Activated T-helper 1 cell treated with anti-CD3 and anti-CD28 coated beads, Interleukin-12 subunit alpha, Interleukin-12 subunit beta, Interleukin-2, Interleukin-4 antibody, amounts not matched to agents 30 ng/mL and 10 ng/mL and 1 ng/mL, durations not matched to agents 14 hours and 24 hours and 36 hours (primary cell): ENCODE measurements around the gene GALNT7. TPM values are rescaled to one million over a fixed set of nuclear protein-coding genes. Genes with fewer than 3 reads are reported as not detected.
"Not testable (repeated sequence)": the region's sequence is repeated elsewhere in the genome, so short reads cannot be mapped to it uniquely, and the experiment has no call there.

Experiments used
- DNase-seq: peaks from one replicate; pipeline ENCODE4 v3.0.0; 2021; ENCODE audit warnings: low spot score
- H3K27ac Mint-ChIP-seq: one replicate; pipeline ENCODE4 v1.8.0; 2021; ENCODE audit warnings: mild to moderate bottlenecking, mixed read lengths
- H3K27me3 Mint-ChIP-seq: one replicate; pipeline ENCODE4 v1.8.0; 2022; ENCODE audit warnings: mild to moderate bottlenecking, moderate library complexity, mixed read lengths; ENCODE audit not compliant: insufficient read depth
- H3K36me3 Mint-ChIP-seq: one replicate; pipeline ENCODE4 v1.8.0; 2021; ENCODE audit warnings: low read depth, mixed read lengths
- H3K4me1 Mint-ChIP-seq: one replicate; pipeline ENCODE4 v1.8.0; 2021; ENCODE audit warnings: low read depth, mixed read lengths
- H3K4me3 Mint-ChIP-seq: one replicate; pipeline ENCODE4 v1.8.0; 2021; ENCODE audit warnings: mild to moderate bottlenecking, moderate library complexity, mixed read lengths
- H3K9me3 Mint-ChIP-seq: one replicate; pipeline ENCODE4 v1.8.0; 2021; ENCODE audit warnings: mixed read lengths
- intact Hi-C: fragments of 100-400 bp; cut with micrococcal nuclease; formaldehyde crosslinking; loops from one replicate; pipeline ENCODE4 v1.15.1; 2024
- total RNA-seq: library from RNA; stranded (reverse); gene quantifications from 2 replicates; pipeline ENCODE4 v1.2.3, GENCODE V29; 2022

The GALNT7 gene
- total RNA-seq, 1 donor from 2014 or later: 30.5 TPM

- DNase-seq: no peak
- no peaks in the 10 kb centered on the region for H3K27me3 Mint-ChIP-seq
- peaks cover 8% of the 10 kb centered on the region for H3K4me1 Mint-ChIP-seq
- peaks cover 2% of the 10 kb centered on the region for H3K36me3 Mint-ChIP-seq
- no peaks in the 10 kb centered on the region for H3K9me3 Mint-ChIP-seq
- intact Hi-C loops: no loop called here
- H3K4me3 Mint-ChIP-seq: no peak overlapping the region
- no peak overlapping the region for H3K27ac Mint-ChIP-seq
Observed at GRCh38 chr4:173212379-173212778, 43.8 kb downstream of the GALNT7 start.

- no peak for DNase-seq
- H3K4me3 Mint-ChIP-seq: no peak overlapping the region
- H3K27me3 Mint-ChIP-seq: no peaks in the 10 kb centered on the region
- H3K4me1 Mint-ChIP-seq: peaks cover 16% of the 10 kb centered on the region
- no peaks in the 10 kb centered on the region for H3K9me3 Mint-ChIP-seq
- H3K27ac Mint-ChIP-seq: no peak overlapping the region
- intact Hi-C loops: no loop called here
- peaks cover 2% of the 10 kb centered on the region for H3K36me3 Mint-ChIP-seq
Observed at GRCh38 chr4:173213296-173213695, 44.7 kb downstream of the GALNT7 start.

- H3K9me3 Mint-ChIP-seq: no peaks in the 10 kb centered on the region
Observed at GRCh38 chr4:173214231-173214630, 45.6 kb downstream of the GALNT7 start.

GRCh38 chr4:173214661-173215060 lies 46.0 kb downstream of the GALNT7 start:
- H3K4me1 Mint-ChIP-seq: peaks cover 21% of the 10 kb centered on the region
- H3K36me3 Mint-ChIP-seq: peaks cover 2% of the 10 kb centered on the region
- DNase-seq: no peak
- no peak overlapping the region for H3K27ac Mint-ChIP-seq
- H3K4me3 Mint-ChIP-seq: no peak overlapping the region
- intact Hi-C loops: no loop called here
- no peaks in the 10 kb centered on the region for H3K27me3 Mint-ChIP-seq
- peaks cover under 1% of the 10 kb centered on the region for H3K9me3 Mint-ChIP-seq

More at GRCh38 chr4:173214231-173214630, 45.6 kb downstream of the GALNT7 start:
- Mint-ChIP-seq H3K27me3 (no peaks in the 10 kb centered on the region), H3K4me3 (no peak overlapping the region), H3K36me3 (peaks cover 2% of the 10 kb centered on the region), H3K27ac (no peak overlapping the region), H3K4me1 (peaks cover 20% of the 10 kb centered on the region)
- no peak for DNase-seq
- intact Hi-C loops: no loop called here

- Mint-ChIP-seq H3K27ac (no peak overlapping the region), H3K27me3 (peaks cover 1% of the 10 kb centered on the region), H3K36me3 (peaks cover 2% of the 10 kb centered on the region), H3K4me3 (no peak overlapping the region), H3K4me1 (peaks cover 14% of the 10 kb centered on the region), H3K9me3 (peaks cover 5% of the 10 kb centered on the region)
- no peak for DNase-seq
- intact Hi-C loops: no loop called here
Observed at GRCh38 chr4:173217075-173217474, 48.5 kb downstream of the GALNT7 start.

- peaks cover 1% of the 10 kb centered on the region for H3K27me3 Mint-ChIP-seq
- DNase-seq: no peak
- intact Hi-C loops: no loop called here
- peaks cover 14% of the 10 kb centered on the region for H3K4me1 Mint-ChIP-seq
- no peak overlapping the region for H3K27ac Mint-ChIP-seq
- H3K4me3 Mint-ChIP-seq: no peak overlapping the region
- peaks cover 2% of the 10 kb centered on the region for H3K36me3 Mint-ChIP-seq
- H3K9me3 Mint-ChIP-seq: peaks cover 5% of the 10 kb centered on the region
Observed at GRCh38 chr4:173217727-173218126, 49.1 kb downstream of the GALNT7 start.

- peaks cover 5% of the 10 kb centered on the region for H3K9me3 Mint-ChIP-seq
- peaks cover 1% of the 10 kb centered on the region for H3K27me3 Mint-ChIP-seq
- H3K4me3 Mint-ChIP-seq: no peak overlapping the region
- peaks cover 14% of the 10 kb centered on the region for H3K4me1 Mint-ChIP-seq
- no peak for DNase-seq
- H3K27ac Mint-ChIP-seq: no peak overlapping the region
- peaks cover 2% of the 10 kb centered on the region for H3K36me3 Mint-ChIP-seq
- intact Hi-C loops: no loop called here
Observed at GRCh38 chr4:173218411-173219125, 50.0 kb downstream of the GALNT7 start.

- H3K27ac Mint-ChIP-seq, DNase-seq, H3K4me3 Mint-ChIP-seq, intact Hi-C loops, H3K27me3 Mint-ChIP-seq, H3K9me3 Mint-ChIP-seq, H3K36me3 Mint-ChIP-seq: not testable (repeated sequence)
- H3K4me1 Mint-ChIP-seq: peaks cover 14% of the 10 kb centered on the region
Observed at GRCh38 chr4:173219126-173219437, 50.5 kb downstream of the GALNT7 start.

GRCh38 chr4:173223743-173224142 lies 55.1 kb downstream of the GALNT7 start:
- Mint-ChIP-seq H3K27ac (no peak overlapping the region), H3K4me1 (peaks cover 5% of the 10 kb centered on the region), H3K4me3 (no peak overlapping the region), H3K9me3 (peaks cover 5% of the 10 kb centered on the region), H3K36me3 (no peaks in the 10 kb centered on the region), H3K27me3 (peaks cover 1% of the 10 kb centered on the region)
- no peak for DNase-seq
- intact Hi-C loops: no loop called here

GRCh38 chr4:173226401-173226888 lies 57.8 kb downstream of the GALNT7 start:
- no peaks in the 10 kb centered on the region for H3K4me1 Mint-ChIP-seq
- no peak overlapping the region for H3K27ac Mint-ChIP-seq
- no peaks in the 10 kb centered on the region for H3K36me3 Mint-ChIP-seq
- no peaks in the 10 kb centered on the region for H3K9me3 Mint-ChIP-seq
- no peaks in the 10 kb centered on the region for H3K27me3 Mint-ChIP-seq
- intact Hi-C loops: no loop called here
- DNase-seq: no peak
- no peak overlapping the region for H3K4me3 Mint-ChIP-seq

GRCh38 chr4:173227756-173228155 lies 59.1 kb downstream of the GALNT7 start:
- H3K27ac Mint-ChIP-seq: no peak overlapping the region
- intact Hi-C loops: no loop called here
- H3K4me1 Mint-ChIP-seq: no peaks in the 10 kb centered on the region
- H3K27me3 Mint-ChIP-seq: no peaks in the 10 kb centered on the region
- DNase-seq: no peak
- H3K4me3 Mint-ChIP-seq: no peak overlapping the region
- no peaks in the 10 kb centered on the region for H3K36me3 Mint-ChIP-seq
- H3K9me3 Mint-ChIP-seq: no peaks in the 10 kb centered on the region

- no peak for DNase-seq
- Mint-ChIP-seq H3K4me1 (no peaks in the 10 kb centered on the region), H3K27me3 (no peaks in the 10 kb centered on the region), H3K4me3 (no peak overlapping the region), H3K36me3 (no peaks in the 10 kb centered on the region), H3K9me3 (no peaks in the 10 kb centered on the region), H3K27ac (no peak overlapping the region)
- intact Hi-C loops: no loop called here
Observed at GRCh38 chr4:173230062-173230461, 61.5 kb downstream of the GALNT7 start.

- no peaks in the 10 kb centered on the region for H3K4me1 Mint-ChIP-seq
- DNase-seq: no peak
- no peak overlapping the region for H3K27ac Mint-ChIP-seq
- H3K9me3 Mint-ChIP-seq: no peaks in the 10 kb centered on the region
- H3K36me3 Mint-ChIP-seq: no peaks in the 10 kb centered on the region
- H3K27me3 Mint-ChIP-seq: no peaks in the 10 kb centered on the region
- intact Hi-C loops: no loop called here
- no peak overlapping the region for H3K4me3 Mint-ChIP-seq
Observed at GRCh38 chr4:173231916-173232315, 63.3 kb downstream of the GALNT7 start.

- DNase-seq: no peak
- H3K4me1 Mint-ChIP-seq: no peaks in the 10 kb centered on the region
- H3K27ac Mint-ChIP-seq: no peak overlapping the region
- no peak overlapping the region for H3K4me3 Mint-ChIP-seq
- no peaks in the 10 kb centered on the region for H3K27me3 Mint-ChIP-seq
- no peaks in the 10 kb centered on the region for H3K36me3 Mint-ChIP-seq
- no peaks in the 10 kb centered on the region for H3K9me3 Mint-ChIP-seq
- intact Hi-C loops: no loop called here
Observed at GRCh38 chr4:173233857-173234256, 65.2 kb downstream of the GALNT7 start.
